ENCODE measurements around the gene SNCB.

The SNCB gene

DNA sequence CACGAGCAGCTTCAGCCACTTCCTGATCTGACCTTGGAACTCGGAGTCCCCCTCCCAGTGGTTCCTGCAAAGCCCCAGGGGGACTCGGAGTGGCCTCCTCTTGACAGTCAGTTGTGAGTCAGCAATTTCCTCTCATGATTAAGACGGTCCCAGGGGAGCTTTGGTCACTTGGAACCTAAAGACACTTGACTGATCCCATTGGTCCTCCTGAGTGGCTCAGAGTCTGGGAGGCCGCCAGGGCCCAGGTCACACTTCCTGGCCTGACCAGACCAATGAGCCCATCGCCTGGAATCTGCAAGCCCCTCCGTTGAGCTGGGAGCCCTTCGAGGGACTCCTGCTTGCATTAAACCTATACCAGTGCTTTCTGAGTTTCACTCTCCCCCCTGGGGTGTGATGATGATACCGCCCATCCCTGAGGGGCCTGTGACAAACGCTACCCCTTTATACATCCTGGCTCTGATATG, 46.1 kb upstream of the SNCB start:
- Histone ChIP-seq H3K4me3 (ENCODE audit: severe bottlenecking) (no peak overlapping the region), H3K36me3 (ENCODE audit: low read depth) (no peaks in the 10 kb centered on the region), H3K9me3 (ENCODE audit: severe bottlenecking) (no peaks in the 10 kb centered on the region), H3K27me3 (ENCODE audit: insufficient read depth, poor library complexity, severe bottlenecking) (peaks cover 31% of the 10 kb centered on the region), H3K4me1 (ENCODE audit: insufficient read depth, poor library complexity, severe bottlenecking) (no peaks in the 10 kb centered on the region), H3K27ac (ENCODE audit: poor library complexity, severe bottlenecking) (no peak overlapping the region)
- TF ChIP-seq, protein P1, sequence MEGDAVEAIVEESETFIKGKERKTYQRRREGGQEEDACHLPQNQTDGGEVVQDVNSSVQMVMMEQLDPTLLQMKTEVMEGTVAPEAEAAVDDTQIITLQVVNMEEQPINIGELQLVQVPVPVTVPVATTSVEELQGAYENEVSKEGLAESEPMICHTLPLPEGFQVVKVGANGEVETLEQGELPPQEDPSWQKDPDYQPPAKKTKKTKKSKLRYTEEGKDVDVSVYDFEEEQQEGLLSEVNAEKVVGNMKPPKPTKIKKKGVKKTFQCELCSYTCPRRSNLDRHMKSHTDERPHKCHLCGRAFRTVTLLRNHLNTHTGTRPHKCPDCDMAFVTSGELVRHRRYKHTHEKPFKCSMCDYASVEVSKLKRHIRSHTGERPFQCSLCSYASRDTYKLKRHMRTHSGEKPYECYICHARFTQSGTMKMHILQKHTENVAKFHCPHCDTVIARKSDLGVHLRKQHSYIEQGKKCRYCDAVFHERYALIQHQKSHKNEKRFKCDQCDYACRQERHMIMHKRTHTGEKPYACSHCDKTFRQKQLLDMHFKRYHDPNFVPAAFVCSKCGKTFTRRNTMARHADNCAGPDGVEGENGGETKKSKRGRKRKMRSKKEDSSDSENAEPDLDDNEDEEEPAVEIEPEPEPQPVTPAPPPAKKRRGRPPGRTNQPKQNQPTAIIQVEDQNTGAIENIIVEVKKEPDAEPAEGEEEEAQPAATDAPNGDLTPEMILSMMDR (IDR thresholded peaks at IDR 0.05; ENCODE audit: poor library complexity, severe bottlenecking) = no peak
- no peak for ATAC-seq (ENCODE audit: low read depth)
- DNase-seq (ENCODE audit: low spot score) = no peak

DNA sequence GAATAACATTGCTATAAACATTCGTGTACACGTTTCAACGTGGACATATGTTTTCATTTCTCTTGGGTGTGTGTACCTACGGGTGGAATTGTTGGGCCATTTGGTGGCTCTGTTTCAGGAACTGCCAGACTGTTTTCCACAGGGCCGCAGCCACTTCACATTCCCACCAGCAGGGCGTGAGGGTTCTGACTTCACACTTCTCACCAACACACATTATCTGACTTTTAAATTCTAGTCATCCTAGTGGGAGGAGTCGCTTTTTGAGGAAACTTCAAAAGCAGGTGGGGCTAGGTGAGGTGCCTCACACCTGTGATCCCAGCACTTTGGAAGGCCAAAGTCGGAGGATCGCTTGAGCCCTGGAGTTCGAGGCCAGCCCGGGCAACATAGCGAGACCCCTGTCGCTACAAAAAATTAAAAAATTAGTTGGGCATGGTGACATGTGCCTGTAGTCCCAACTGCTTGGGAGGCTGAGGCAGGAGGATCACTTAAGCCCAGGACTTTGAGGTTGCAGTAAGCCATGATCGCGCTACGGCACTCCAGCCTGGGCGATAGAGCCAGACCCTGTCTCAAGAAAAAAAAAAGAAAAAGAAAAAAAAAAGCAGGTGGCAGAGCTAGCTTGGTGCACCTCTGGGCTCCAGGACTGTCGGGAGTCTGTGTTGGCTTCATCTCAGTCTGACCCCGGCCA, 45.5 kb upstream of the SNCB start:
- no peak for DNase-seq (ENCODE audit: low spot score)
- no peaks in the 10 kb centered on the region for H3K36me3 ChIP-seq (ENCODE audit: low read depth)
- TF ChIP-seq, protein P1 (IDR thresholded peaks at IDR 0.05; ENCODE audit: poor library complexity, severe bottlenecking) = peak; percentile 59

DNA sequence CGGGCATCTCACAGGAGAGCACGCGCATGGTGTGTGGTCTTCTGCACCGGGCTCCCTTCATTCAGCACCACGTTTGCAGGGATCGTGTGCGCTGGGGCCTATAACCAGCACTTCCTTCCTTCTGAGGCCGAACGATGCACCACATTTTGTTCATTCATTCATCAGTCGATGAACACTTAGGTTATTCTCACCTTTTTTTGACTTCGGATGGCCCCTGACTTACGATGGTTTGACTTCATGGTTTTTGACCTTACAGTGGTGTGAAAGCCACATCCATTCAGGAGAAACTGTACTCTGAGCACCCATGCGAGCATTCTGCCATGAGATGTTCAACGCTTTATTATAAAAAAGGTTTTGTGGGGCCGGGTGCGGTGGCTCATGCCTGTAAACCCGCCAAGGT, 44.5 kb upstream of the SNCB start:
- Histone ChIP-seq H3K4me3 (ENCODE audit: severe bottlenecking) (no peak overlapping the region), H3K36me3 (ENCODE audit: low read depth) (no peaks in the 10 kb centered on the region), H3K4me1 (ENCODE audit: insufficient read depth, poor library complexity, severe bottlenecking) (no peaks in the 10 kb centered on the region), H3K9me3 (ENCODE audit: severe bottlenecking) (no peaks in the 10 kb centered on the region), H3K27ac (ENCODE audit: poor library complexity, severe bottlenecking) (no peak overlapping the region), H3K27me3 (ENCODE audit: insufficient read depth, poor library complexity, severe bottlenecking) (peaks cover 18% of the 10 kb centered on the region)
- DNase-seq (ENCODE audit: low spot score) = no peak
- TF ChIP-seq, protein P1 (IDR thresholded peaks at IDR 0.05; ENCODE audit: poor library complexity, severe bottlenecking) = no peak
- ATAC-seq (ENCODE audit: low read depth) = no peak

More for the DNA sequence above, 45.5 kb upstream of the SNCB start:
- no peaks in the 10 kb centered on the region for H3K9me3 ChIP-seq (ENCODE audit: severe bottlenecking)
- H3K4me3 ChIP-seq (ENCODE audit: severe bottlenecking) = no peak overlapping the region
- ATAC-seq (ENCODE audit: low read depth) = peak; percentile 72; the same call in 2 of the 3 replicates
- no peak overlapping the region for H3K27ac ChIP-seq (ENCODE audit: poor library complexity, severe bottlenecking)
- H3K4me1 ChIP-seq (ENCODE audit: insufficient read depth, poor library complexity, severe bottlenecking) = no peaks in the 10 kb centered on the region
- peaks cover 25% of the 10 kb centered on the region for H3K27me3 ChIP-seq (ENCODE audit: insufficient read depth, poor library complexity, severe bottlenecking)

DNA sequence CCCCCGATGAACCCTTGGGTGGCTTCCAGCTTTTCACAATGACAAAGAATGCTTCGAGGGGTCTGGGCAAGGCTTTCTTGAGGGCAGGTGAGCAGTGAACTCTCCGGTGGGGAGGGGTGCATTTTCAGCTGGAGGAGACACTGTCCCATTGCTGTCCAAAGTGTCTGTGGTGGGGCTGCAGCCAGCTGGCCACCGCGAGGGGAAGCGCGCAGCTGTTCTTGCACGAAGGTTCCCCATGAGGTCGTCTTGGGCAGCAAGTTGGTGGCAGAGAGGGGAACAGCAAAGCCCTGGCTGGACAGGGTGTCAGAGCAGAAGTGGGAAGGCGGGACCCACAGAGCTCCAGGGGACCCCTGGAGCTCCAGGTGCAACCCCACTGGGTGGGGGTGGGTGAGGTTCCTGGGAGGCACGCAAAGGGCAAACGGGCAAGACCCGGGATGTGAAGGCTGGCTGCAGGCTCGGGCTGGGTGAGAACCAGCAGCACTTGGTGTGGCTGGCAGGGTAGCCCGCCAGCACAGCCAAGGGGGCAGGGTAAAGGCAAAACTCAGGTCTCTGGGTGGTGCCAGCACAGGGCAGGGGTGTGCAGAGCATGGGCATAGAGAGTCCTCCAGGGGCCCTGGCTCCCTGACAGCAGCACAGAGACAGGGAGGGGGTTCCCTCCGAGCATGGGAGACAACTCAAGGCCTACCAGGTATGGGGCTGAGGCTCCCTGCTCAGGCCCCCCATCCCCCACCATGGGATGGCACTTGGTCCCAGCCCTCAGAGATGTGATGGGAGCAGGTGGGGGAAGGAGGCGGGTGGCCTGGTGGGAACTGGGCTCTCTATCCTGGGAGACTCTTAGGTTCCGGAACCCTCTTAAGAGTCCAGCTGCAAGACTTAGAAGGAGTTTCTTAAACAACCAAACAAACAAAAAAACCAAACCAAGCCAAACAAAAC, 43.6 kb upstream of the SNCB start:
- H3K4me1 ChIP-seq (ENCODE audit: insufficient read depth, poor library complexity, severe bottlenecking) = no peaks in the 10 kb centered on the region
- no peak for ATAC-seq (ENCODE audit: low read depth)
- TF ChIP-seq, protein P1 (IDR thresholded peaks at IDR 0.05; ENCODE audit: poor library complexity, severe bottlenecking) = no peak
- H3K36me3 ChIP-seq (ENCODE audit: low read depth) = no peaks in the 10 kb centered on the region
- peaks cover 11% of the 10 kb centered on the region for H3K27me3 ChIP-seq (ENCODE audit: insufficient read depth, poor library complexity, severe bottlenecking)
- no peak overlapping the region for H3K27ac ChIP-seq (ENCODE audit: poor library complexity, severe bottlenecking)
- no peak for DNase-seq (ENCODE audit: low spot score)
- H3K9me3 ChIP-seq (ENCODE audit: severe bottlenecking) = no peaks in the 10 kb centered on the region
- no peak overlapping the region for H3K4me3 ChIP-seq (ENCODE audit: severe bottlenecking)

Data from RWPE2 (cell line).